ENCODE results near the gene SLC24A3.

The SLC24A3 gene

DNA sequence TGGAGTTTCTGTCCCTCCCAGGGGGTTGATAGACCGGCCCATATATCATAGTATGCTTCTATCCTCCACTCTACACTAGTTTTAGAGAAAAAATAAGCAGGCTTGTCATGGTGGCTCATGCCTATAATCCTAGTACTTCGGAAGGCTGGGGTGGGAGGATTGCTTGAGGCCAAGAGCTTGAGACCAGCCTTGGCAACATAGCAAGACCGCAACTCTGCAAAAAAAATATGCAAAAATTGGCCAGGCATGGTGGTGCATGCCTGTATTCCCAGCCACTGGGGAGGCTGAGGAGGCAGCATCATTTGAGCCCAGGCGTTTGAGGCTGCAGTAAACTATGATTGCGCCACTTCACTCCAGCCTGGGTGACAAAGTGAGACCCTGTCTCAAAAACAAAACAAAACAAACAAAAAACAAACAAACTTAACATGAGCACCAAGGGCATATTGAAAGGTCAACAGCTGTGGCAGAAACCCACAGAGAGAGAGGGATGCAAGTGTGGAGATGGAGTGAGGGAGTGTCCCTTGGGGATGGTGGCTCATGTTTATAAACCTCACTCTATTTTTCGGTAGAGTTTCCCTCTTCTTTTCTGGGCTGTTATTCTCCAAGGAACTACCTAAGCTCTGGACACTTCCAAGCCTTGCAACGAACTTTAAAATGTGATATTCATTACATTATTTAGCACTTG is 24.1 kb downstream of the SLC24A3 start:
- in situ Hi-C loops (cut with MboI; ENCODE audit: low sequenced_read_pairs) = no loop called here

- in situ Hi-C loops (cut with MboI; ENCODE audit: low sequenced_read_pairs) = no loop called here
Measured at GRCh38 chr20:19241440-19241839, 29.0 kb downstream of the SLC24A3 start.

DNA sequence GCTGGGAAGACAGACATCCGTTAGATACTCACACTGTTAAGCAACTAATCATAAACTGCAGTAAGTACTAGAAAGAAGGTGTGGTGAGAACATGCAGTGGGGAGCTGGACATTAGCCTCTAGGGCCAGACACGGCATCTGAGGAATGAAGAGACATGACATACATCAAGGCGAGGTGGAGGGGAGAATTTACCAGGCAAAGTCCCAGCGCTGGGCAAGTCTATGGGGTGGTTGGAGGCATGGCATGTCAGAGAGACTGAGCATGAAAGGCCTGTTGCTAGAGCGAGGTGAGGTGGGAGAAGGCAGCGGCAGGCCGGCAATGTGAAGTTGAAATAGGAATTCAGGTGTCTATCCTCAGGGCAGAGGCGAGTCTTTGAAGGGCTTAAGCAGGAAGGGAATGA is 31.8 kb downstream of the SLC24A3 start:
- in situ Hi-C loops (cut with MboI; ENCODE audit: low sequenced_read_pairs) = no loop called here

DNA sequence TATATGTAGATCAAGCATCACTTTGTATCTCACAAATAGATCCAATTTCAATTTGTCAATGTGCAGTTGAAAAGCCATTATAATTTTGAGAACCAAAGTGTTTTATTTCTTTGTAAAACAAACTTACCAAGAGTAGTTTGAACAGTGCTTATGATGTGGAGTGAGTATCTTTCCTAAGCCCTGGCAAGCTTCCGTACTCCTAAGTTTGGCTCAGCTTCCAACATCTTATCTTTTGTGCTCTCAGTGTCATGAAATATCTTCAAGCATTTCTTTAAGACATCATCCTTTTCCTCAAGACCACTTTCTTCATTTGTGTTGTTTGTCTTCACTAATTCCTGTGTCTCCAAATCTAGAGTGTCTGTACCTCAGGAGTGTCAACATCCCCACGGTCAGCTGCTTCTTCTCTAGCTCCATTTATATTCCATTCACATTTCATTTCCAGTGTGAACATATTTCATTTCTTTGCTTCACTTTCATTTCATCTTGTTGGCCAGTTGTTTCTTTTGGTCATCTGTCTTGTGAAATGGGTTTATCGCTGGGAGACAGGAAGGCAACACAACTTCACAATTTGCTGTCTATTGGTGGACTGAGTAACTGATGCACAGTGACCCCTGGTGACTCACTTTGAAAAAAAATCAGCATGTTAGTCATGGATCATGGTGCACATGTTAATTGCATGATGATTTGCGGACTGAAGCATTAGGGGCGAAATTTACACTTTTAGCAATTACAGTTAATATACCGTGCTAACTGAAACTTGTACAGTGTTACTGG is 36.9 kb downstream of the SLC24A3 start:
- in situ Hi-C loops (cut with MboI; ENCODE audit: low sequenced_read_pairs) = no loop called here

DNA sequence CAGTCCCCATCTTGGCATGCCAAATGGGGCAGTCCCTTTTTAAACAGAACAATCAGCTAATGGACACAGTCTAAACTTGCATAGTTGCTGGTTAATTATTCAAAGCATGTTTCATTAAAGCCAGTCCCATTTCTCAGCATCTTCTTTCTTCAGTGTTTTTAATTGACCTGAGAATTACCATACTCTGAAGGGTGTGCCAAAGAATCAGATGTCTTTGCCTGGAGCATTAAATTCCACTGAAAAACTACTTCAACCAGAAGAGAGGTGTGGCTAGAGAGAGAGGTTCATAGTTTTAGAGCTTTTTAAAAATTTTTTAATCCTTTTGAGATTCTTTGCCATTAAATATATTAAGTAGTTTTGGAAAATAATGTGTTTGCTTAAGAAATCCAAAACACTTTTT is 37.9 kb downstream of the SLC24A3 start:
- in situ Hi-C loops (cut with MboI; ENCODE audit: low sequenced_read_pairs) = no loop called here

- in situ Hi-C loops (cut with MboI; ENCODE audit: low sequenced_read_pairs) = no loop called here
Measured at GRCh38 chr20:19251506-19251905, 39.1 kb downstream of the SLC24A3 start.

DNA sequence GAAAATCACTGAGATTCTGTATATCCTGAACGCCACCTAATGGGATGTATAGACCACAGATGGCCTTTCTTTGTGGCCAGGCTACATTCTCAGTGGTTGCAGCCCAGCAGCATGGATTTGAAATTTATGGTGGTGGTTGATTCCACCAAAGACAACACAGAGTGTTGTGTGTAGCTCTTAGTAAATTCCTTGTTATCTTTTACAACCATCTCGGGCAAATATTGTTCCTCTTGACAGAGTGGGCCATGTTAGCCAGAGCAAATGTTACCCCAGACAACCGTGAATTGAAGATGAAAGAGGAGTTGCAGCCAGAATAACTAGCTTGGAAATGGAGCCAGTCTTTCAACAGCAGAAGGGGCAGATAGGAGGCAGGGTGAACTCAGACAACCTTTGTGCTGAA is 39.5 kb downstream of the SLC24A3 start:
- in situ Hi-C loops (cut with MboI; ENCODE audit: low sequenced_read_pairs) = no loop called here

DNA sequence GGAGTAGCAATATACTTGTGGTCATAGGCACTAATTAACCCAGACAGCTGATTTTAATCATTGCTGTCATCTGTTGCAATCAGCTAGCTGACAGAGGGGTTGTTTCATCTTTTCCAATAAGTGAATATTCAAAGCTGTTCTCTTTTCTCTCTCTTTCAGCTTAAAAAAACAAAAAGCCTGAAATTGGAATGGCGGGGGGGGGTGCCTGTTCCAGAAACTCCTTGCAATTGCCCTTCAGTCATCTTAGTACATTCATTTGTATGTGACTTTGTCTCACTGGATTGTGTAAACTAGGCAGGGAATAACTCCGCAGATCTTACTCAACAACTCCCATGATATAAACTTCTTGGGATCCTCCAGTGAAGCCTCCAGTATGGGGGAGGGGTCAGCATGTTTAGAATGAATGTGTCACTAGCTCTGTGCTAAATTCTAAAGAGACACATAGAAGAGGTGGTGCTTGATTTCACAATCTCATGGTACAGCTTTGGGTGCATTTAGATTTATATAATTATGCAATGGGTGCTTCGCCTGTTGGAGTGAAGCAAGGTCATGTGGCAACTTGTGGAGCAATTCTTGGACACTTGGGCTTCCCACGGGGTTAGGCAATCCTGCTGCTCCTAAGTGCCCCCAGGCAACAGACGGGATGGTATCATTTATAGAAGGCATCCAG is 40.1 kb downstream of the SLC24A3 start:
- in situ Hi-C loops (cut with MboI; ENCODE audit: low sequenced_read_pairs) = no loop called here

DNA sequence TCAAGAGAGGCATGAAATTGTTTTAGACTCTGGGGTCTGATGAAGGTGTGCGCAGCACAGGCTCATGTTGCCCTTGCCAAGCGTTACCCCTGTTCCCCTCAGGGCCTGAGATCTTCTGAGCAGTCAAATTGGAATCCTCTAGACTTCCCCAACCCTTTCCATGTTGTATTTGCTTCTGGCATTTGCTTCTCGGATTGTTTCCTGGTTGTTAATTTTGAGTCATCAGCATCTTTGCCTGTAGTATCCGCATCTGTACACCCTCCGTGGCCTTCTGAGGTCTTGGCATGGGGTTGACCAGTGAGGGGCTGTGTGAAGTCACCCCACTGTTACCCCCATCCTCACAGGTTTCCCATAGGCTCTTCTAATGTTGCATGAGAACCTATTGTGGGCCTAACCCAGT is 40.9 kb downstream of the SLC24A3 start:
- in situ Hi-C loops (cut with MboI; ENCODE audit: low sequenced_read_pairs) = no loop called here

DNA sequence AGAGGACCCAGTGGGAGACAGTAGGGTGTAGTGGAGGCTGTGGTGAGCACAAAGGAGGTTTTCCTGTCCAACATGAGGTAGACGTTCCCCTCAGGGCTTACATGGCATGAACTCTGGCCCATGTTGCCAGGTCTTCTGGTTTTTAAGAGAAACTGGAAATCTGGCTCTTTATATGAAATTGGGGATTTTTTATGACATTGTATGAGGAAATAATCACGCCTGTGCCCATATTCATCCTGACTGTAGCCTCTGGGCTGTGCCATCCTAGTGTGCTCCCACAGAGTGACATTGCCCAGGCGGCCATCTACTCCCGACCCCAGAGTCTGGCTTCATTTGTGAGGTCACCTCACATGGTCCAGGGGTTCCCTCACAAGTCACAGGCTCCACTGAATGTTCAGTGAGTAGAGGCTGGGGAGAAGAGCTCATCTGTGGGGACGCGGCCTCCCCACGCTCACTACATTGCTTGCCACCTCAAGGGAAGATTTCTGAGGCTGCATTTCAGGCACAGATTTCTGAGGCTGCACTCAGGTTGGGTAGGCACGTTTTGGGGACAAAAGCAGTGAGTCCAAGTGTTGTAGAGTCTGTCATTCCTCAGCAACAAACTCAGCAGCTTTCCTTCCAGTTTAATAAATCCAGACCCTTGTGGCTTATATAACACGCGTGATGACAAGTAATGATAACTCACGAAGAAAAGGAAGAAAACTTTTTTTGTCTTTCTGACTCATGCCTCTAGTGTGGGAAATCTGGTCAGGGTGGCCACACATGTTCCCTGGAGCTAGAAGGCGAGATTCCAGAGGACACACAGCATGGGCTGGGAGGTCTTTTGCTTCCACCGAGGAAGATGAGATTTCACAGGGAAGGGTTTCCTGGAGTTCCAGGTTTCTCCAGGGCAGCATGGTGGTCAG is 41.7 kb downstream of the SLC24A3 start:
- in situ Hi-C loops (cut with MboI; ENCODE audit: low sequenced_read_pairs) = no loop called here

GRCh38 chr20:19254956-19255355 is 42.5 kb downstream of the SLC24A3 start:
- in situ Hi-C loops (cut with MboI; ENCODE audit: low sequenced_read_pairs) = no loop called here

- in situ Hi-C loops (cut with MboI; ENCODE audit: low sequenced_read_pairs) = no loop called here
Measured at GRCh38 chr20:19256085-19256484, 43.6 kb downstream of the SLC24A3 start.

DNA sequence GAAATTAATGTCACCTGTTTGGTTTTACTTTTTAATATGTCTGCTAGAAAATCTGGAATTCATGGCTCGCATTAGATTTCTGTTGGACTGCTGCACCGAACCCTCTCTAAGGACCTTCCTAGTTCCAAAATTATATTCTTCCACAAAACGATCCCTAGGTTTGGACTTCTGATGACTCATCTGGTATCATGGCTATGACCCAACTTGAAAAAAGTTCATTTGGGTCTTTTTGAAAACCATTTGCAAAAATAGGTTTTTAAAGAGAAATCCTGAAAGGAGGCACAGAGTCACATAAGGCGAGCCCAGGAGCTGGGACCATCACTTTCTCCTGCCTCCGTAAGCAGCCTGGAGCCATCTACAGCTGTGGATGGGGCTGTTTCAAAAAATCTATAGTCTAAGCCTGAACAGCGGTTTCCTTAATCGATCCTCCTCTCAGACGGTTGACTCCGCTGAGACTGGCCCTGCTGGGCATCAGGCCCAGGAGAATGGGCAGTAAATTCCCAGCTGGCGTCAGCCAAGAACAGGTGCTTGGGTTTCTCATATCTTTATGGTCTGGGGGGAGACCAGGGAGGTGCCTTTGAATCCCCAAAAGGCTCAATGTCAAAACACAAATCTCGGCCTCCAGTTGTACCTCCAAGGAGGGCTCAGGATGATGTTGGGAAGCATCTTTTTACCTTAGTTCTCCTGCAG is 44.6 kb downstream of the SLC24A3 start:
- in situ Hi-C loops (cut with MboI; ENCODE audit: low sequenced_read_pairs) = no loop called here

GRCh38 chr20:19257865-19258264 is 45.4 kb downstream of the SLC24A3 start:
- in situ Hi-C loops (cut with MboI; ENCODE audit: low sequenced_read_pairs) = no loop called here

GRCh38 chr20:19259141-19259591 is 46.7 kb downstream of the SLC24A3 start:
- in situ Hi-C loops (cut with MboI; ENCODE audit: low sequenced_read_pairs) = no loop called here

- in situ Hi-C loops (cut with MboI; ENCODE audit: low sequenced_read_pairs) = no loop called here
Measured at GRCh38 chr20:19260412-19261090, 48.1 kb downstream of the SLC24A3 start.

DNA sequence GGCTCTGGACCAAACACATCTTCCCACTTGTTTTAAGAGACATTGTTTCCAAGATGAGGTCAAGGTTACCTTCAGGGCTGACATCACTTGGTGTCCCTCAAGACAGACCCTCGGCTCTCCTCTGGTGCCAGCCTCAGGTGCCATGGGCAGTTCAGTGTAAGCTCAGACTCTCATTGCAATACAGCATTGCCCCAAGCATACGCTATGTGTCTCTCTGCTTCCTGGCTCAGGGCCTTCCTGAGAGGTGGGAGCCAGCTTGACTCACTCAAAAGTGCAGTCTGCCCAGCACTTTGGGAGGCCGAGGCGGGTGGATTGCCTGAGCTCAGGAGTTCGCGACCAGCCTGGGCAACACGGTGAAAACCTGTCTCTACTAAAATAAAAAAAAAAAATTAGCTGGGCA is 51.7 kb downstream of the SLC24A3 start:
- in situ Hi-C loops (cut with MboI; ENCODE audit: low sequenced_read_pairs) = no loop called here

DNA sequence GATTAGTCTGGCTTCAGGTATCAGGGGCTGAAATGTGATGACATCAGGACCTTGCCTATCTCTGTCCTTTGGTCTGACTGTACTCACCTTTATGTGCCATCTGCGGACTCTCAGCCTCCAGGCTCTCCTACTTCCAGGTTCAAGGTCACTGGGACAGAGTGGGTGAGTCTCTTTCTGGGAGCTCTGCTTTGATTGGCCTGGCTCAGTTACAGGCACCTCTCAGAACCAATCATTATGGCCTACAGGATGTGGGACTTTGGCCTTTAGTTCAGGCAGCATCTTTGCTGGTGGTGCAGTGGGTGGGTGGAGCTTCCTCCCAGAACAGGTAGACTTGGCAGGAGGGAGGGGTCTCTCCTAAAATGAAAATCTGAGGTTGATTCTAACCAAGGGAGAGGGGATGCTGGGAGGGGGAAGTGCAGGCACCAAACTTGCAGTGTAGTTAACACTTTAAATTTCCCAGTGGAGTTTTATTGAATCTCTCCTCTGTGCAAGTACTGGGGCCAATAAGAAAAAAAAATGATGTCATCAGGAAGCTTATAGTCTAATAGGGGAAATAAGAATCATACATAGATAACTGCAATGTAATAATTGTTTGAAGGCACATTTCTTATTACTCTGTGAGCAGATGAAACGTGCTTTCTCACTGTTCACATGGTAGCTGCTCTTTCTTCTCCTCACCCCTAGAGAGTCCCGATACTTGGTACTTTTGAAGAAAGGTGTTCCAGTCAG is 53.4 kb downstream of the SLC24A3 start:
- in situ Hi-C loops (cut with MboI; ENCODE audit: low sequenced_read_pairs) = no loop called here

DNA sequence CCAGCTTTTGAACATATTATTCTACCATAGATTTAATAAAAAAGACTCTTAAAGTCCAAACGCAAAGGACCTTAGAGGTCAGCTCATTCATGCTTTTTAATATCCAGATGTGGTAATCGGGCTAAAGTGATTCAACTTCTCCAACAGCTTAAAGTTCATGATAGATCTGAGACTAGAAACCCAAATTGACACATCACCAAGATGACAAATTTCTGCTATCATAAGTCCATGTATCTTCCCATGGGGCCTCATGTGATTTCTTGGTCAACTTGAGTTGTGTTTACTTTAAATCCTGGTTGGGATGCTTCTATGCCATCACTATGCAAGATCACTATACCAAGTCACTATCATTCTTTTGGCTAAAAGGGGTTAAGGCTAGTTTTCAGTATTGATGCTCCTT is 56.0 kb downstream of the SLC24A3 start:
- in situ Hi-C loops (cut with MboI; ENCODE audit: low sequenced_read_pairs) = no loop called here
